ENCODE results near the gene FARS2.

DNA sequence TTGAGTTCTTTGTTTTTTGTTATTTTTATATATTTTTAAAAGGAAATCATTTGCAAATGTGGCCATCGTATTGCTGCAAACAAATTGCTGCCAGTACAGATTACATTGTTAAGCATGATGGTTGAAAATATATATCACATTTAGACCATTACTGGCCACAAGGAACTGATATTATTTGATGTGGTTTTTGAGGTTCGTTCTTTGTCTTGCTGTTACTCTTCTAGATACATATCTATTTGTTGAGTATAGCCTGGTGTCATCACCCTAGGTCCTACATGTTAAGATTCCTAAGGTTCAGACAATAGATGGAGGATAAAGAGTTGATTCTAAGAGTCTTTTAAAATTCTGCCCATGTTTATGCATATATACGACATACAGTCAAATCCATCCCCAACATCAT, 306.0 kb downstream of the FARS2 start:
- TF ChIP-seq CTCF (IDR thresholded peaks at IDR 0.05; ENCODE audit: extremely low read depth in 1 of 2, insufficient read depth in 1 of 2, low read depth in 1 of 2, low read length in 2 of 2) (no peak), POLR2A (IDR thresholded peaks at IDR 0.05; ENCODE audit: low read depth, low read length) (no peak), POLR2AphosphoS5 (IDR thresholded peaks at IDR 0.05; ENCODE audit: insufficient read depth, low read depth, low read length) (no peak), GATA2 (IDR thresholded peaks at IDR 0.05; ENCODE audit: insufficient read depth, insufficient read length, low read depth, low read length) (no peak), EZH2 (IDR thresholded peaks at IDR 0.05; ENCODE audit: borderline replicate concordance, low read depth, low read length, severe bottlenecking) (no peak), FOS (IDR thresholded peaks at IDR 0.05; ENCODE audit: borderline replicate concordance, insufficient read depth, low read length) (no peak), MYC (IDR thresholded peaks at IDR 0.05; ENCODE audit: low read depth, low read length) (no peak), JUN (IDR thresholded peaks at IDR 0.05; ENCODE audit: borderline replicate concordance, insufficient read depth, insufficient read length, low read depth) (no peak)
- TF ChIP-seq, protein P1, sequence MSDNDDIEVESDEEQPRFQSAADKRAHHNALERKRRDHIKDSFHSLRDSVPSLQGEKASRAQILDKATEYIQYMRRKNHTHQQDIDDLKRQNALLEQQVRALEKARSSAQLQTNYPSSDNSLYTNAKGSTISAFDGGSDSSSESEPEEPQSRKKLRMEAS (IDR thresholded peaks at IDR 0.05; ENCODE audit: insufficient read depth, insufficient read length): no peak
